ENCODE measurements around the gene FRMD3.

FRMD3 gene

GRCh38 chr9:83383034-83383433 lies 155.2 kb downstream of the FRMD3 start:
- H3K4me1 ChIP-seq (ENCODE audit: low read depth, poor library complexity, severe bottlenecking), result no peaks in the 10 kb centered on the region
- no peaks in the 10 kb centered on the region for H3K36me3 ChIP-seq (ENCODE audit: insufficient read depth)
- no peak overlapping the region for H3K27ac ChIP-seq
- no peak for TF ChIP-seq CTCF (conservative IDR thresholded peaks at IDR 0.05; ENCODE audit: low read depth, low read length)
- H3K27me3 ChIP-seq (ENCODE audit: insufficient read depth, low read depth), result no peaks in the 10 kb centered on the region
- no peaks in the 10 kb centered on the region for H4K20me1 ChIP-seq (ENCODE audit: insufficient read depth)
- no peak overlapping the region for H2AFZ ChIP-seq (ENCODE audit: low read depth)
- H3K79me2 ChIP-seq (ENCODE audit: insufficient read depth, low read depth), result no peaks in the 10 kb centered on the region
- H3K9ac ChIP-seq, result no peak overlapping the region
- H3K4me3 ChIP-seq (IDR thresholded peaks at IDR 0.05; ENCODE audit: insufficient read depth, low read depth, low read length), result no peak overlapping the region
- H3K4me2 ChIP-seq, result no peak overlapping the region

GRCh38 chr9:83382421-83382820 lies 155.8 kb downstream of the FRMD3 start:
- H3K79me2 ChIP-seq (ENCODE audit: insufficient read depth, low read depth), result no peaks in the 10 kb centered on the region
- H3K9ac ChIP-seq, result no peak overlapping the region
- H3K27ac ChIP-seq, result no peak overlapping the region
- no peaks in the 10 kb centered on the region for H4K20me1 ChIP-seq (ENCODE audit: insufficient read depth)
- H3K4me1 ChIP-seq (ENCODE audit: low read depth, poor library complexity, severe bottlenecking), result no peaks in the 10 kb centered on the region
- H3K4me2 ChIP-seq, result no peak overlapping the region
- H3K4me3 ChIP-seq (IDR thresholded peaks at IDR 0.05; ENCODE audit: insufficient read depth, low read depth, low read length), result no peak overlapping the region
- H2AFZ ChIP-seq (ENCODE audit: low read depth), result no peak overlapping the region
- no peaks in the 10 kb centered on the region for H3K36me3 ChIP-seq (ENCODE audit: insufficient read depth)
- TF ChIP-seq CTCF (conservative IDR thresholded peaks at IDR 0.05; ENCODE audit: low read depth, low read length), result no peak
- no peaks in the 10 kb centered on the region for H3K27me3 ChIP-seq (ENCODE audit: insufficient read depth, low read depth)

GRCh38 chr9:83379045-83379444 lies 159.2 kb downstream of the FRMD3 start:
- no peak overlapping the region for H3K9ac ChIP-seq
- no peak overlapping the region for H3K4me2 ChIP-seq
- no peaks in the 10 kb centered on the region for H3K79me2 ChIP-seq (ENCODE audit: insufficient read depth, low read depth)
- H3K36me3 ChIP-seq (ENCODE audit: insufficient read depth), result no peaks in the 10 kb centered on the region
- H2AFZ ChIP-seq (ENCODE audit: low read depth), result no peak overlapping the region
- peaks cover 10% of the 10 kb centered on the region for H3K4me1 ChIP-seq (ENCODE audit: low read depth, poor library complexity, severe bottlenecking)
- H3K4me3 ChIP-seq (IDR thresholded peaks at IDR 0.05; ENCODE audit: insufficient read depth, low read depth, low read length), result no peak overlapping the region
- no peaks in the 10 kb centered on the region for H4K20me1 ChIP-seq (ENCODE audit: insufficient read depth)
- TF ChIP-seq CTCF (conservative IDR thresholded peaks at IDR 0.05; ENCODE audit: low read depth, low read length), result no peak
- no peak overlapping the region for H3K27ac ChIP-seq
- H3K27me3 ChIP-seq (ENCODE audit: insufficient read depth, low read depth), result no peaks in the 10 kb centered on the region

- Histone ChIP-seq H3K4me3 (IDR thresholded peaks at IDR 0.05; ENCODE audit: insufficient read depth, low read depth, low read length) (no peak overlapping the region), H3K27ac (no peak overlapping the region), H3K4me2 (no peak overlapping the region), H3K27me3 (ENCODE audit: insufficient read depth, low read depth) (no peaks in the 10 kb centered on the region), H3K4me1 (ENCODE audit: low read depth, poor library complexity, severe bottlenecking) (peaks cover 13% of the 10 kb centered on the region), H3K9ac (no peak overlapping the region), H3K79me2 (ENCODE audit: insufficient read depth, low read depth) (no peaks in the 10 kb centered on the region), H4K20me1 (ENCODE audit: insufficient read depth) (no peaks in the 10 kb centered on the region), H3K36me3 (ENCODE audit: insufficient read depth) (no peaks in the 10 kb centered on the region), H2AFZ (ENCODE audit: low read depth) (no peak overlapping the region)
- TF ChIP-seq CTCF (conservative IDR thresholded peaks at IDR 0.05; ENCODE audit: low read depth, low read length), result no peak
Observed at GRCh38 chr9:83372957-83373356, 165.2 kb downstream of the FRMD3 start.

All from KMS-11 (cell line).